ENCODE data around the gene ZNF618. TPM values are rescaled to one million over a fixed set of nuclear protein-coding genes. Genes with fewer than 3 reads are reported as not detected.

The ZNF618 gene
- total and polyA plus RNA-seq, 4 donors: 4.9 to 17.3 (median 11.4) TPM

GRCh38 chr9:113854310-113854709 lies 21.8 kb upstream of the ZNF618 start:
- Histone ChIP-seq H3K4me3 (ENCODE audit: low read length in 2 of 2) (no peak overlapping the region), H3K36me3 (ENCODE audit: control insufficient read depth in 1 of 2, insufficient read depth in 2 of 2, low read length in 1 of 2) (peaks cover 0 to 4% of the 10 kb centered on the region in 2 donors), H3K9me3 (ENCODE audit: control insufficient read depth, low read length) (peaks cover 7% of the 10 kb centered on the region), H3K27ac (ENCODE audit: low read depth in 1 of 2, low read length in 2 of 2) (no peak overlapping the region), H3K4me1 (ENCODE audit: control insufficient read depth in 1 of 2, insufficient read depth in 2 of 2, low read length in 2 of 2) (no peaks in the 10 kb centered on the region), H3K27me3 (ENCODE audit: control insufficient read depth in 1 of 2, insufficient read depth in 2 of 2, low read length in 1 of 2) (no peaks in the 10 kb centered on the region)
- no peak for ATAC-seq (ENCODE audit: low FRiP score)
- 83 to 91% methylated on average over 2 of the region's 2 CpGs for WGBS, 2 donors
- intact Hi-C loops (cut with DNase I): no loop called here
- DNase-seq: no peak

GRCh38 chr9:113857875-113858274 lies 18.2 kb upstream of the ZNF618 start:
- intact Hi-C loops (cut with DNase I): no loop called here
- 83 to 88% methylated on average over 4 of the region's 4 CpGs for WGBS, 2 donors
- ATAC-seq (ENCODE audit: low FRiP score) (no peak), DNase-seq (peak in 1 of 2 donors; percentile 74)
- Histone ChIP-seq H3K27me3 (ENCODE audit: control insufficient read depth in 1 of 2, insufficient read depth in 2 of 2, low read length in 1 of 2) (no peaks in the 10 kb centered on the region), H3K27ac (ENCODE audit: low read depth in 1 of 2, low read length in 2 of 2) (no peak overlapping the region), H3K36me3 (ENCODE audit: control insufficient read depth in 1 of 2, insufficient read depth in 2 of 2, low read length in 1 of 2) (no peaks in the 10 kb centered on the region), H3K9me3 (ENCODE audit: control insufficient read depth, low read length) (no peaks in the 10 kb centered on the region), H3K4me3 (ENCODE audit: low read length in 2 of 2) (no peak overlapping the region), H3K4me1 (ENCODE audit: control insufficient read depth in 1 of 2, insufficient read depth in 2 of 2, low read length in 2 of 2) (no peaks in the 10 kb centered on the region)

GRCh38 chr9:113858282-113858681 lies 17.8 kb upstream of the ZNF618 start:
- Histone ChIP-seq H3K4me1 (ENCODE audit: control insufficient read depth in 1 of 2, insufficient read depth in 2 of 2, low read length in 2 of 2) (no peaks in the 10 kb centered on the region), H3K4me3 (ENCODE audit: low read length in 2 of 2) (no peak overlapping the region), H3K36me3 (ENCODE audit: control insufficient read depth in 1 of 2, insufficient read depth in 2 of 2, low read length in 1 of 2) (no peaks in the 10 kb centered on the region), H3K27ac (ENCODE audit: low read depth in 1 of 2, low read length in 2 of 2) (no peak overlapping the region), H3K9me3 (ENCODE audit: control insufficient read depth, low read length) (no peaks in the 10 kb centered on the region), H3K27me3 (ENCODE audit: control insufficient read depth in 1 of 2, insufficient read depth in 2 of 2, low read length in 1 of 2) (no peaks in the 10 kb centered on the region)
- DNase-seq (no peak), ATAC-seq (ENCODE audit: low FRiP score) (no peak)
- intact Hi-C loops (cut with DNase I): no loop called here
- 83 to 95% methylated on average over 1 of the region's 1 CpG for WGBS, 2 donors

- ATAC-seq (ENCODE audit: low FRiP score) (no peak), DNase-seq (no peak)
- Histone ChIP-seq H3K9me3 (ENCODE audit: control insufficient read depth, low read length) (no peaks in the 10 kb centered on the region), H3K27me3 (ENCODE audit: control insufficient read depth in 1 of 2, insufficient read depth in 2 of 2, low read length in 1 of 2) (no peaks in the 10 kb centered on the region), H3K4me3 (ENCODE audit: low read length in 2 of 2) (no peak overlapping the region), H3K36me3 (ENCODE audit: control insufficient read depth in 1 of 2, insufficient read depth in 2 of 2, low read length in 1 of 2) (no peaks in the 10 kb centered on the region), H3K27ac (ENCODE audit: low read depth in 1 of 2, low read length in 2 of 2) (no peak overlapping the region), H3K4me1 (ENCODE audit: control insufficient read depth in 1 of 2, insufficient read depth in 2 of 2, low read length in 2 of 2) (no peaks in the 10 kb centered on the region)
- WGBS, 2 donors: 97 to 100% methylated on average over 2 of the region's 2 CpGs
- intact Hi-C loops (cut with DNase I): loop anchor here in 1 of 2 donors (10.0 kb wide), 1 partner anchor 49 kb away; no protein-coding TSS in a partner anchor
Observed at GRCh38 chr9:113863345-113863744, 12.8 kb upstream of the ZNF618 start.

- H3K36me3 ChIP-seq (ENCODE audit: control insufficient read depth in 1 of 2, insufficient read depth in 2 of 2, low read length in 1 of 2): no peaks in the 10 kb centered on the region
- DNase-seq (no peak), ATAC-seq (ENCODE audit: low FRiP score) (no peak)
- H3K27ac ChIP-seq (ENCODE audit: low read depth in 1 of 2, low read length in 2 of 2): no peak overlapping the region
- no peaks in the 10 kb centered on the region for H3K27me3 ChIP-seq (ENCODE audit: control insufficient read depth in 1 of 2, insufficient read depth in 2 of 2, low read length in 1 of 2)
- intact Hi-C loops (cut with DNase I): loop anchor here in 1 of 2 donors (10.0 kb wide), 1 partner anchor 54 kb away; no protein-coding TSS in a partner anchor
- 66 to 67% methylated on average over 3 of the region's 3 CpGs for WGBS, 2 donors
- no peak overlapping the region for H3K4me3 ChIP-seq (ENCODE audit: low read length in 2 of 2)
- no peaks in the 10 kb centered on the region for H3K4me1 ChIP-seq (ENCODE audit: control insufficient read depth in 1 of 2, insufficient read depth in 2 of 2, low read length in 2 of 2)
- no peaks in the 10 kb centered on the region for H3K9me3 ChIP-seq (ENCODE audit: control insufficient read depth, low read length)
Observed at GRCh38 chr9:113868501-113868900, 7.6 kb upstream of the ZNF618 start.

GRCh38 chr9:113872485-113873143 lies 3.5 kb upstream of the ZNF618 start:
- no peaks in the 10 kb centered on the region for H3K36me3 ChIP-seq (ENCODE audit: control insufficient read depth in 1 of 2, insufficient read depth in 2 of 2, low read length in 1 of 2)
- DNase-seq (no peak), ATAC-seq (ENCODE audit: low FRiP score) (no peak)
- intact Hi-C loops (cut with DNase I): loop anchor here in 1 of 2 donors (10.0 kb wide), 1 partner anchor 112 kb away; no protein-coding TSS in a partner anchor
- WGBS, 2 donors: 83 to 86% methylated on average over 10 of the region's 10 CpGs
- H3K4me1 ChIP-seq (ENCODE audit: control insufficient read depth in 1 of 2, insufficient read depth in 2 of 2, low read length in 2 of 2): no peaks in the 10 kb centered on the region
- no peak overlapping the region for H3K4me3 ChIP-seq (ENCODE audit: low read length in 2 of 2)
- H3K9me3 ChIP-seq (ENCODE audit: control insufficient read depth, low read length): no peaks in the 10 kb centered on the region
- H3K27me3 ChIP-seq (ENCODE audit: control insufficient read depth in 1 of 2, insufficient read depth in 2 of 2, low read length in 1 of 2): no peaks in the 10 kb centered on the region
- H3K27ac ChIP-seq (ENCODE audit: low read depth in 1 of 2, low read length in 2 of 2): no peak overlapping the region

GRCh38 chr9:113873446-113873845 lies 2.7 kb upstream of the ZNF618 start:
- ATAC-seq (ENCODE audit: low FRiP score) (no peak), DNase-seq (no peak)
- Histone ChIP-seq H3K27me3 (ENCODE audit: control insufficient read depth in 1 of 2, insufficient read depth in 2 of 2, low read length in 1 of 2) (no peaks in the 10 kb centered on the region), H3K4me3 (ENCODE audit: low read length in 2 of 2) (no peak overlapping the region), H3K9me3 (ENCODE audit: control insufficient read depth, low read length) (no peaks in the 10 kb centered on the region), H3K4me1 (ENCODE audit: control insufficient read depth in 1 of 2, insufficient read depth in 2 of 2, low read length in 2 of 2) (no peaks in the 10 kb centered on the region), H3K36me3 (ENCODE audit: control insufficient read depth in 1 of 2, insufficient read depth in 2 of 2, low read length in 1 of 2) (no peaks in the 10 kb centered on the region), H3K27ac (ENCODE audit: low read depth in 1 of 2, low read length in 2 of 2) (no peak overlapping the region)
- intact Hi-C loops (cut with DNase I): loop anchor here in 1 of 2 donors (10.0 kb wide), 1 partner anchor 111 kb away; no protein-coding TSS in a partner anchor
- 95 to 97% methylated on average over 5 of the region's 5 CpGs for WGBS, 2 donors

- H3K27me3 ChIP-seq (ENCODE audit: control insufficient read depth in 1 of 2, insufficient read depth in 2 of 2, low read length in 1 of 2): no peaks in the 10 kb centered on the region
- intact Hi-C loops (cut with DNase I): loop anchor here in 1 of 2 donors (10.0 kb wide), 1 partner anchor 111 kb away; no protein-coding TSS in a partner anchor
- WGBS, 2 donors: 96% methylated on average over 3 of the region's 3 CpGs
- no peaks in the 10 kb centered on the region for H3K4me1 ChIP-seq (ENCODE audit: control insufficient read depth in 1 of 2, insufficient read depth in 2 of 2, low read length in 2 of 2)
- DNase-seq (no peak), ATAC-seq (ENCODE audit: low FRiP score) (no peak)
- H3K27ac ChIP-seq (ENCODE audit: low read depth in 1 of 2, low read length in 2 of 2): no peak overlapping the region
- H3K36me3 ChIP-seq (ENCODE audit: control insufficient read depth in 1 of 2, insufficient read depth in 2 of 2, low read length in 1 of 2): no peaks in the 10 kb centered on the region
- H3K9me3 ChIP-seq (ENCODE audit: control insufficient read depth, low read length): no peaks in the 10 kb centered on the region
- H3K4me3 ChIP-seq (ENCODE audit: low read length in 2 of 2): no peak overlapping the region
Observed at GRCh38 chr9:113873926-113874325, 2.2 kb upstream of the ZNF618 start.

Measured in aorta (tissue), 5 donors.